GM04503 (cell line): ENCODE data around the gene TIMM29.
"Not testable (repeated sequence)": the region's sequence is repeated elsewhere in the genome, so short reads cannot be mapped to it uniquely, and the experiment has no call there.

Experiments used
- DNase-seq: peaks from one replicate; pipeline ENCODE4 v3.0.0-alpha.2; 2012; ENCODE audit warnings: low read depth

Gene TIMM29

GRCh38 chr19:10945264-10945663 lies 16.7 kb downstream of the TIMM29 start:
- DNase-seq, result no peak

GRCh38 chr19:10946958-10947657 lies 18.5 kb downstream of the TIMM29 start:
- DNase-seq, result peak; percentile 55

GRCh38 chr19:10952809-10953208 lies 24.2 kb downstream of the TIMM29 start:
- no peak for DNase-seq

- not testable (repeated sequence) for DNase-seq
These were observed 30.8 kb downstream of the TIMM29 start for GRCh38 chr19:10959277-10959968.

- peak; percentile 65 for DNase-seq
These were observed 31.9 kb downstream of the TIMM29 start, which contains the start of gene SMARCA4 for GRCh38 chr19:10960314-10961072. SMARCA4 (plus strand) TSS chr19:10961030; CDS start chr19:10984152, 23,122 bp downstream.

- no peak for DNase-seq
These were observed 32.7 kb downstream of the TIMM29 start for GRCh38 chr19:10961073-10961860.

GRCh38 chr19:10962863-10963262 lies 34.3 kb downstream of the TIMM29 start:
- DNase-seq, result no peak

GRCh38 chr19:10963865-10964264 lies 35.3 kb downstream of the TIMM29 start:
- no peak for DNase-seq

GRCh38 chr19:10964903-10965302 lies 36.3 kb downstream of the TIMM29 start:
- DNase-seq, result no peak

- no peak for DNase-seq
These were observed 36.8 kb downstream of the TIMM29 start for GRCh38 chr19:10965398-10965797.

- no peak for DNase-seq
These were observed 38.2 kb downstream of the TIMM29 start for GRCh38 chr19:10966809-10967208.

- no peak for DNase-seq
These were observed 40.0 kb downstream of the TIMM29 start for GRCh38 chr19:10968527-10969135.

GRCh38 chr19:10971107-10971726 lies 42.6 kb downstream of the TIMM29 start:
- no peak for DNase-seq

- peak; percentile 39 for DNase-seq
These were observed 46.9 kb downstream of the TIMM29 start for GRCh38 chr19:10975374-10976130.

GRCh38 chr19:10976131-10976892 lies 47.7 kb downstream of the TIMM29 start:
- no peak for DNase-seq

- DNase-seq, result no peak
These were observed 49.1 kb downstream of the TIMM29 start for GRCh38 chr19:10977742-10978092.
